OCI-LY1 (cell line): ENCODE measurements around the gene PMM1.

Source experiments
- CTCF ChIP-seq: fragments of 200-600 bp; sonication (generic), shearing (Covaris generic); IDR thresholded peaks from 2 replicates; pipeline ENCODE4 v1.5.1; 2017; ENCODE audit warnings: mild to moderate bottlenecking, antibody characterized with exemption, low read length, moderate library complexity, mixed read lengths
- EZH2 ChIP-seq: fragments of 200-600 bp; sonication (generic), shearing (Covaris generic); IDR thresholded peaks from 2 replicates; pipeline ENCODE4 v1.8.0; 2017; ENCODE audit warnings: borderline replicate concordance, mixed run types, mild to moderate bottlenecking, antibody characterized with exemption, low read length, moderate library complexity, mixed read lengths

GRCh38 chr22:41528938-41529561 lies 60.6 kb downstream of the PMM1 start:
- TF ChIP-seq CTCF (no peak), EZH2 (no peak)
